SK-N-SH (cell line): ENCODE measurements around the gene CACNA1H. TPM values are rescaled to one million over a fixed set of nuclear protein-coding genes. Genes with fewer than 3 reads are reported as not detected.

Experiments
- CTCF ChIA-PET: fragments of 300-600, 350-600 bp; formaldehyde crosslinking; extraction: SDS; loops from one replicate; lab custom pipeline; 2021; lab: Yijun Ruan, JAX
- POLR2A ChIA-PET: fragments of 350-600 bp; sonication (Branson Sonifier 250); formaldehyde crosslinking; extraction: SDS; loops from one replicate; lab custom pipeline; 2020; ENCODE audit warnings: antibody characterized with exemption, inconsistent platforms; lab: Yijun Ruan, JAX
- DNase-seq: peaks from one replicate; pipeline ENCODE4 v3.0.0; 2012
- H2AFZ ChIP-seq: fragments of 200-600 bp; sonication (generic); 2 replicates; pipeline ENCODE4 v1.8.1; 2016; ENCODE audit warnings: antibody characterized with exemption, mild to moderate bottlenecking, low read depth
- H3F3A ChIP-seq: fragments of 200-600 bp; sonication (generic); replicated peaks from 2 replicates; pipeline ENCODE3; 2016; ENCODE audit warnings: antibody characterized with exemption, mild to moderate bottlenecking; ENCODE audit not compliant: insufficient read depth
- H3K27ac ChIP-seq, 2 experiments: fragments of 200-500 bp in 1 of 2; fragments of 200-600 bp in 1 of 2; sonication (Bioruptor generic) in 1 of 2; sonication (generic), shearing (Covaris generic) in 1 of 2; 2 replicates each; pipeline versions ENCODE4 v1.5.1 to v1.6.1; 2014 to 2016; ENCODE audit warnings: low read depth in 2 of 2, inconsistent platforms in 1 of 2, low read length in 1 of 2, mild to moderate bottlenecking in 1 of 2, mixed read lengths in 1 of 2
- H3K27me3 ChIP-seq: fragments of 200-600 bp; sonication (generic), shearing (Covaris generic); 2 replicates; pipeline ENCODE4 v1.6.1; 2016; ENCODE audit warnings: mixed run types; ENCODE audit not compliant: insufficient read depth
- H3K36me3 ChIP-seq, 2 experiments: fragments of 200-500 bp in 1 of 2; fragments of 200-600 bp in 1 of 2; sonication (Bioruptor generic) in 1 of 2; sonication (generic) in 1 of 2; replicated peaks in 1 of 2; 2 replicates each; pipeline versions ENCODE3 to v1.5.1; 2014 to 2016; ENCODE audit warnings: low read length in 1 of 2, mild to moderate bottlenecking in 1 of 2; ENCODE audit not compliant: insufficient read depth in 2 of 2, control insufficient read depth in 1 of 2
- H3K4me1 ChIP-seq, 2 experiments: fragments of 200-500 bp in 1 of 2; fragments of 200-600 bp in 1 of 2; sonication (Bioruptor generic) in 1 of 2; sonication (generic), shearing (Covaris generic) in 1 of 2; 2 replicates each; pipeline versions ENCODE4 v1.5.1 to v1.6.1; 2014 to 2016; ENCODE audit warnings: low read depth in 1 of 2, low read length in 1 of 2, mixed run types in 1 of 2; ENCODE audit not compliant: insufficient read depth in 2 of 2, control insufficient read depth in 1 of 2
- H3K4me2 ChIP-seq: fragments of 200-600 bp; sonication (generic), shearing (Covaris generic); 2 replicates; pipeline ENCODE4 v1.6.1; 2017; ENCODE audit warnings: mixed run types
- H3K4me3 ChIP-seq, 2 experiments: fragments of 200-500 bp in 1 of 2; fragments of 200-600 bp in 1 of 2; sonication (Bioruptor generic) in 1 of 2; sonication (generic), shearing (Covaris generic) in 1 of 2; 2 replicates each; pipeline versions ENCODE4 v1.5.1 to v1.8.1; 2014 to 2016; ENCODE audit warnings: low read depth in 2 of 2, inconsistent platforms in 1 of 2, low read length in 1 of 2, mild to moderate bottlenecking in 1 of 2, mixed read lengths in 1 of 2, moderate library complexity in 1 of 2
- H3K79me2 ChIP-seq: fragments of 200-600 bp; sonication (generic); 2 replicates; pipeline ENCODE4 v1.8.1; 2017; ENCODE audit warnings: mild to moderate bottlenecking; ENCODE audit not compliant: insufficient read depth
- H3K9ac ChIP-seq: fragments of 200-600 bp; sonication (generic); 2 replicates; pipeline ENCODE4 v1.6.1; 2017; ENCODE audit warnings: mixed run types
- H3K9me2 ChIP-seq: fragments of 200-600 bp; sonication (generic); 2 replicates; pipeline ENCODE4 v1.6.1; 2017; ENCODE audit warnings: mixed run types
- H3K9me3 ChIP-seq: fragments of 200-600 bp; sonication (generic); 2 replicates; pipeline ENCODE4 v1.6.1; 2017; ENCODE audit warnings: mixed run types, mild to moderate bottlenecking, moderate library complexity
- H4K20me1 ChIP-seq: fragments of 200-600 bp; sonication (generic); 2 replicates; pipeline ENCODE4 v1.6.1; 2017; ENCODE audit warnings: mild to moderate bottlenecking, mixed run types; ENCODE audit not compliant: insufficient read depth
- FOXJ3 ChIP-seq: sonication (generic); formaldehyde crosslinking; IDR thresholded peaks from 2 replicates; pipeline ENCODE4 v1.5.1; 2020; ENCODE audit warnings: mild to moderate bottlenecking, missing genetic modification reagents
- FOXM1 ChIP-seq: IDR thresholded peaks from 2 replicates; pipeline ENCODE4 v1.4.0; 2012; ENCODE audit warnings: low read depth, mild to moderate bottlenecking
- GABPA ChIP-seq: IDR thresholded peaks from 2 replicates; pipeline ENCODE4 v1.4.0; 2012; ENCODE audit warnings: low read depth, mild to moderate bottlenecking
- GATA2 ChIP-seq: sonication (generic); formaldehyde crosslinking; IDR thresholded peaks from 2 replicates; pipeline ENCODE4 v1.5.0; 2020; ENCODE audit warnings: mild to moderate bottlenecking, missing genetic modification reagents
- JUND ChIP-seq: IDR thresholded peaks from 2 replicates; pipeline ENCODE4 v1.4.0; 2012
- MXI1 ChIP-seq: IDR thresholded peaks from 2 replicates; pipeline ENCODE4 v1.6.1; 2012; ENCODE audit warnings: mild to moderate bottlenecking, low read depth, low read length, improper control_type of control experiment
- NRF1 ChIP-seq: IDR thresholded peaks from 2 replicates; pipeline ENCODE4 v1.6.1; 2012; ENCODE audit warnings: low read depth, mild to moderate bottlenecking, low read length
- PBX3 ChIP-seq: IDR thresholded peaks from 2 replicates; pipeline ENCODE4; 2012
- RCOR1 ChIP-seq: fragments of 150-350 bp; IDR thresholded peaks from 2 replicates; pipeline ENCODE4 v1.6.1; 2017; ENCODE audit warnings: antibody characterized with exemption, low read length
- RXRA ChIP-seq: IDR thresholded peaks from 2 replicates; pipeline ENCODE4 v1.4.0; 2012; ENCODE audit warnings: low read depth, mild to moderate bottlenecking, borderline replicate concordance
- SIN3A ChIP-seq: IDR thresholded peaks from 2 replicates; pipeline ENCODE4 v1.6.1; 2012; ENCODE audit warnings: low read depth, mild to moderate bottlenecking, low read length, moderate library complexity, borderline replicate concordance
- TAF1 ChIP-seq: IDR thresholded peaks from 2 replicates; pipeline ENCODE4 v1.6.1; 2012; ENCODE audit warnings: low read depth, mild to moderate bottlenecking, low read length, moderate library complexity, borderline replicate concordance
- YY1 ChIP-seq: IDR thresholded peaks from 2 replicates; pipeline ENCODE4 v1.4.0; 2012; ENCODE audit warnings: low read depth, mild to moderate bottlenecking
- WGBS: methylation state at CpG from one replicate; pipeline ENCODE4 v1.1.6; 2017; ENCODE audit warnings: low lambda C conversion rate; 5-methylcytosine and 5-hydroxymethylcytosine counted together
- polyA plus RNA-seq, 3 experiments: library from polyadenylated mRNA; depleted of rRNA; stranded (reverse); fragments of >200 nt; gene quantifications; 2 replicates each; pipeline ENCODE4 v1.2.3, GENCODE V29; 2012
- TF ChIP-seq, protein P1 (sequence below): fragments of 150-350 bp; IDR thresholded peaks from 2 replicates; pipeline ENCODE4 v1.6.1; 2017; ENCODE audit warnings: antibody characterized with exemption, low read length, low read depth, borderline replicate concordance
- TF ChIP-seq, protein P2 (sequence below): fragments of 150-350 bp; IDR thresholded peaks from 2 replicates; pipeline ENCODE4 v1.6.1; 2016; ENCODE audit warnings: mild to moderate bottlenecking, low read depth, low read length

The CACNA1H gene
- polyA plus RNA-seq, 1 of the 3 experiments (the other 2 are of a cell fraction): not detected

DNA sequence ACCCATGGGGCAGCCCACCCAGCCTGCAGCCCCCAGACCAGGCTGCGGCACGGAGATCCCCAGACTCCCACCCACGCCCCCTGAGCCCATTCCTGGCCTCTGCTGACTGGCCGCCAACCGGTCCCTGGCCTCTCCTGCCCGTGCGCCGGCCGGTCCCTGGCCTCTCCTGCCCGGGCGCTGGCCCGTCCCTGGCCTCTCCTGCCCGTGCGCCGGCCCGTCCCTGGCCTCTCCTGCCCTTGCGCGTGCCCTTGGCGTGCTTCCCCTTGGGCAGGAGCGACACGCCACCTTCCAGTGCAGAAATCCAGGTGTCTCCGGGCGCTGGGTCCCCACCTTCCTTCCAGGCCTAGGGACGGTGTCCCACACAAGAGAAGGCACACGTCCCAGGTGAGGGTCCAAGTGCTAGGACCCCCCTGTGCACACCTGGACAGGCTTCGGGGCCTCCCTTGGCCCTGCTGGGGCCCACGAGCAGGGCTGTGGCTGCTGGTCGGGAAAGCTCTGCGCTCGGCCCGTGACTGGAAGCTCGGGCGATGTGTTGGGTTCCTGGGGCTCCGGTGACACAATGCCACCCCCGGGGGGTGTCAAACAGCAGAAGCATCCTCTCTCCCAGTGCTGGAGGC, 21.4 kb upstream of the CACNA1H start:
- H3K4me2 ChIP-seq: no peak overlapping the region
- WGBS: 65% methylated on average over 19 of the region's 35 CpGs
- no peaks in the 10 kb centered on the region for H3K9me3 ChIP-seq

DNA sequence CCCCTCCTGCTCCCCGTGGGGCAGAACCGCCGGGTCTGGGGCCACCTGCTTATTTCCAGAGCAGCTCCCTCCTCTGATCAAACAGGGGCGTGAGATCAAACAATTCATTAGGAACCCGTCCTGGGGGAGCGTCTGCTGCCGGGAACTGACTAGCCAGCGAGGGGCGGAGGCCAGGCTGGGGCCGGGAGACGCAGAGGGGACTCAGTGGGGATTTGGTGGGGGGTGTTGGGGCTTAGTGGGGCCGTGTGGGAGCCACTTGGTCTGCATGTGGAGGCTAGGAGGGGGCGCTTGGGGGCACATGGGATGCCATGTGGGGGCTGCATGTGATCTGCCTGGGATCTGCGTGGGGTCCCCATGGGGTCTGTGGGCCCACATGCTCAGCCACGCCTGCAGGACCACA, 20.5 kb upstream of the CACNA1H start:
- no peak overlapping the region for H3K4me2 ChIP-seq
- TF ChIP-seq, protein P1, sequence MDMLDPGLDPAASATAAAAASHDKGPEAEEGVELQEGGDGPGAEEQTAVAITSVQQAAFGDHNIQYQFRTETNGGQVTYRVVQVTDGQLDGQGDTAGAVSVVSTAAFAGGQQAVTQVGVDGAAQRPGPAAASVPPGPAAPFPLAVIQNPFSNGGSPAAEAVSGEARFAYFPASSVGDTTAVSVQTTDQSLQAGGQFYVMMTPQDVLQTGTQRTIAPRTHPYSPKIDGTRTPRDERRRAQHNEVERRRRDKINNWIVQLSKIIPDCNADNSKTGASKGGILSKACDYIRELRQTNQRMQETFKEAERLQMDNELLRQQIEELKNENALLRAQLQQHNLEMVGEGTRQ: no peak
- no peak for TF ChIP-seq FOXM1
- no peaks in the 10 kb centered on the region for H3F3A ChIP-seq
- no peaks in the 10 kb centered on the region for H3K79me2 ChIP-seq
- H3K9me3 ChIP-seq: no peaks in the 10 kb centered on the region
- H3K4me3 ChIP-seq: no peak overlapping the region
- H2AFZ ChIP-seq: no peak overlapping the region
- no peaks in the 10 kb centered on the region for H3K36me3 ChIP-seq
- no peak for DNase-seq
- no peaks in the 10 kb centered on the region for H3K4me1 ChIP-seq
- H3K27ac ChIP-seq: no peak overlapping the region
- no peak overlapping the region for H3K9ac ChIP-seq
- H3K9me2 ChIP-seq: no peaks in the 10 kb centered on the region
- ChIA-PET POLR2A (no interaction called here), CTCF (no interaction called here)
- peaks cover 45% of the 10 kb centered on the region for H3K27me3 ChIP-seq
- H4K20me1 ChIP-seq: no peaks in the 10 kb centered on the region
- 9% methylated on average over 11 of the region's 15 CpGs for WGBS

More for the DNA sequence above, 21.4 kb upstream of the CACNA1H start:
- Histone ChIP-seq H3K9ac (no peak overlapping the region), H3K79me2 (no peaks in the 10 kb centered on the region), H3K4me3 (no peak overlapping the region), H3K36me3 (no peaks in the 10 kb centered on the region), H3F3A (no peaks in the 10 kb centered on the region), H3K27ac (no peak overlapping the region), H2AFZ (no peak overlapping the region), H4K20me1 (no peaks in the 10 kb centered on the region), H3K4me1 (no peaks in the 10 kb centered on the region), H3K9me2 (no peaks in the 10 kb centered on the region), H3K27me3 (peaks cover 49% of the 10 kb centered on the region)
- CTCF ChIA-PET: no interaction called here
- POLR2A ChIA-PET: no interaction called here
- no peak for DNase-seq
- TF ChIP-seq FOXM1 (no peak), PBX3 (no peak), RXRA (no peak), GATA2 (CRISPR knock-in tag) (no peak), YY1 (no peak), GABPA (no peak), RCOR1 (no peak), TAF1 (no peak), SIN3A (no peak), JUND (no peak), FOXJ3 (CRISPR knock-in tag) (no peak), NRF1 (no peak), MXI1 (no peak)
- TF ChIP-seq, protein P2, sequence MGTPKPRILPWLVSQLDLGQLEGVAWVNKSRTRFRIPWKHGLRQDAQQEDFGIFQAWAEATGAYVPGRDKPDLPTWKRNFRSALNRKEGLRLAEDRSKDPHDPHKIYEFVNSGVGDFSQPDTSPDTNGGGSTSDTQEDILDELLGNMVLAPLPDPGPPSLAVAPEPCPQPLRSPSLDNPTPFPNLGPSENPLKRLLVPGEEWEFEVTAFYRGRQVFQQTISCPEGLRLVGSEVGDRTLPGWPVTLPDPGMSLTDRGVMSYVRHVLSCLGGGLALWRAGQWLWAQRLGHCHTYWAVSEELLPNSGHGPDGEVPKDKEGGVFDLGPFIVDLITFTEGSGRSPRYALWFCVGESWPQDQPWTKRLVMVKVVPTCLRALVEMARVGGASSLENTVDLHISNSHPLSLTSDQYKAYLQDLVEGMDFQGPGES: no peak
- TF ChIP-seq, protein P1: no peak
